Daoy (cell line): Measurements from ENCODE around the gene SGMS1. TPM values are rescaled to one million over a fixed set of nuclear protein-coding genes. Genes with fewer than 3 reads are reported as not detected.

Experiments
- DNase-seq: peaks from one replicate; pipeline ENCODE4 v3.0.0-alpha.2; 2015; ENCODE audit warnings: low read depth
- total RNA-seq: library from RNA; depleted of rRNA; stranded (reverse); fragments of >200 nt; shearing (Covaris generic); gene quantifications from 2 replicates; pipeline ENCODE4 v1.2.3, GENCODE V29; 2014

The SGMS1 gene
- total RNA-seq, 1 experiment from 2014 or later: 13.5 TPM

- peak; percentile 25 for DNase-seq
Measured at GRCh38 chr10:50312464-50313437, 311.0 kb downstream of the SGMS1 start.

GRCh38 chr10:50310560-50311174 is 313.1 kb downstream of the SGMS1 start:
- DNase-seq: peak; percentile 29

GRCh38 chr10:50309342-50309741 is 314.4 kb downstream of the SGMS1 start:
- DNase-seq: no peak

- no peak for DNase-seq
Measured at GRCh38 chr10:50304660-50305059, 319.1 kb downstream of the SGMS1 start.

- DNase-seq: no peak
Measured at GRCh38 chr10:50299948-50300669, 323.6 kb downstream of the SGMS1 start.

- no peak for DNase-seq
Measured at GRCh38 chr10:50295367-50295766, 328.4 kb downstream of the SGMS1 start.

- no peak for DNase-seq
Measured at GRCh38 chr10:50294582-50294981, 329.2 kb downstream of the SGMS1 start.

GRCh38 chr10:50293513-50294313 is 330.0 kb downstream of the SGMS1 start:
- DNase-seq: no peak

GRCh38 chr10:50291261-50291850 is 332.4 kb downstream of the SGMS1 start:
- DNase-seq: peak; percentile 7

- DNase-seq: no peak
Measured at GRCh38 chr10:50289196-50289595, 334.6 kb downstream of the SGMS1 start.

- no peak for DNase-seq
Measured at GRCh38 chr10:50286996-50287803, 336.6 kb downstream of the SGMS1 start.

- no peak for DNase-seq
Measured at GRCh38 chr10:50286517-50286916, 337.2 kb downstream of the SGMS1 start.

- DNase-seq: no peak
Measured at GRCh38 chr10:50281967-50282522, 341.7 kb downstream of the SGMS1 start.

GRCh38 chr10:50281210-50281966 is 342.4 kb downstream of the SGMS1 start:
- DNase-seq: no peak

- DNase-seq: no peak
Measured at GRCh38 chr10:50280049-50280841, 343.5 kb downstream of the SGMS1 start.

GRCh38 chr10:50279489-50279888 is 344.3 kb downstream of the SGMS1 start:
- peak; percentile 14 for DNase-seq

GRCh38 chr10:50275650-50276235 is 348.0 kb downstream of the SGMS1 start:
- DNase-seq: peak; percentile 19

GRCh38 chr10:50272531-50272930 is 351.2 kb downstream of the SGMS1 start:
- DNase-seq: no peak
